HG02623 (cell line): ENCODE results near the gene EFCAB7.
A peak's percentile ranks its signal among the peaks of the same experiment; 100 is the strongest.

Experiments used
- ATAC-seq: cut with Tn5 transposase; IDR thresholded peaks from one replicate; pipeline ENCODE4 v1.9.1; 2021; ENCODE audit warnings: moderate library complexity; ENCODE audit not compliant: unreplicated experiment

EFCAB7 gene, protein sequence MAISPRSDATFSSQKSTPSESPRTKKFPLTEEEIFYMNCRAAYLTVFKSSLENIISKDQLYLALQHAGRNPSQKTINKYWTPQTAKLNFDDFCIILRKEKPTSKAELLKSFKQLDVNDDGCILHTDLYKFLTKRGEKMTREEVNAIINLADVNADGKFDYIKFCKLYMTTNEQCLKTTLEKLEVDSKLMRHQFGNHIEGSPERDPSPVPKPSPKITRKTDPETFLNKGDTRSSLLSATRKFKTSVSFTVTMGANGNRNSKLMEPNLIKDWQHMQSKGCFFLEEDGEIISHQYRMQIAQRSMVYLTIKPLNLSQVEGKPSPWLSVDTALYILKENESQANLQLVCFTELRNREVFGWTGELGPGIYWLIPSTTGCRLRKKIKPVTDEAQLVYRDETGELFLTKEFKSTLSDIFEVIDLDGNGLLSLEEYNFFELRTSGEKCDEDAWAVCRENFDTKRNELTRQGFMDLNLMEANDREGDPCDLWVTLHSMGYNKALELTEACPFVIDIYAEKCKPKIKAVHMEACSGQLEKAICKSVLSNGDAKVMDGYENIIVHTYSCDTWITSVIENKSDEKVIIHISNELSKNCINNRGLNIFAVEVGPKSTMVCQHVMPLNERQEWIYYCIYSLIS

DNA sequence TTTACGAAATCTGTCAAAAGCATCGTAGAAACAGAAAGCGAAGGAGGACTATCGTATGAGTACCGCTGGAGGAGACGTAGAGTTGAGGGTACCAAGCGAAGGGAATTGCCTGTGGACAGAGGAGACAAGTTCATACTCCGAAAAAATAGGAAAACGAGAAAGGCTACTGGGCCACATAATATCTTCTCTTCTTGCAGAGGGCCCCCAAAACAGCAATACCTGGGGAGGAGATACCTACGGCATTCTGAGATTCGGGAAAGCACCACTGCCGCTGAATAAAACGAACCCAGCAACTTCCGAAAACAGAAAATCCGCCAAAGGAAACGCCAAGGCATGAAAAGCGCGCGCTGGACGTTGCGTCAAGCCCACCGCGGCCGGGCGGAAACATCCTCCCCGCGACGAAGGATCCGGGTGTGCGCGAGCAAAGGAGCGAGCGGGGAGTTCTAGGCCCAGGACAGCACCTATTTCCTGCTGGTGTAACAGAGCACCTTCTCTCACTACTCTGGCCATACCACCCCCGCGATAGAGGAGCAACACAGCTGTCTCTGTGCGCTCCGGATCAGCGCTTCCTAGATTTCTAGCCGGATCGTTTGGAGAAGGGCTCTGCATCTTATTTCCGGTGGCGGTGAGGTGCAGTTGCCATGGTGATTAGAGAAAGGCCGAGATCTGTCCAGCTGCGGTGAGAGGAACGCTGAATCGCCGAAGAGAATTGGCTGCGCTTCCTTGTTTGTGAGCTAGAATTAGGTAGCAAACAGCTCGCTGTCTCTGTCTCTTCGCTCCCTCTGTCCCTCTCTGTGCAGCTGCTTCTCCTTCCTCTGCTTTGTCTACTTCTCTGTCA, at the start of gene EFCAB7, which contains the start of gene ITGB3BP:
EFCAB7 (plus strand) TSS at position 635 of the 838 bp plus-strand sequence. CDS start 2,048 bp downstream, outside the sequence.
ITGB3BP (minus strand) TSS at position 335 of the 838 bp plus-strand sequence; CDS start at position 243, 92 bp downstream.
- peak; percentile 89 for ATAC-seq

GRCh38 chr1:63475761-63476160, 47.6 kb upstream of the EFCAB7 start:
- no peak for ATAC-seq

- ATAC-seq: no peak
These were observed 43.3 kb upstream of the EFCAB7 start for GRCh38 chr1:63480057-63480456.

DNA sequence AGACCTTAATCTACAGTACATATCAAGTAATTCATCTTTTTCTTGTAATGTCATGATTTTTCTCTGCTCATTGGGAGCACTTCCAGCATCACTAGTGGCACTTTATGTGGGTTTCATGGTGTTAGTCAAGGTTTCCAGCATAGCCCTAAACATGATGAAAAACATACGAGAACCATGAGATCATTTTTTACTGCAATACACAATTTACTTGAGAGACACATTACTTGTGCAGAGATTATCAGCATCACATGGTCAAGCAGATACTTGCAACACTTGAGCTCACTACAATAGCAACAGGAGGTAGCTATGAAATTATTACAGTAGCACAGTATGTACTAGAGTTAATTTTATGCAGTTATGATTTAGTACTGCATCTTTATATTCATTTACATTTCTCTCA, 36.7 kb upstream of the EFCAB7 start:
- no peak for ATAC-seq

DNA sequence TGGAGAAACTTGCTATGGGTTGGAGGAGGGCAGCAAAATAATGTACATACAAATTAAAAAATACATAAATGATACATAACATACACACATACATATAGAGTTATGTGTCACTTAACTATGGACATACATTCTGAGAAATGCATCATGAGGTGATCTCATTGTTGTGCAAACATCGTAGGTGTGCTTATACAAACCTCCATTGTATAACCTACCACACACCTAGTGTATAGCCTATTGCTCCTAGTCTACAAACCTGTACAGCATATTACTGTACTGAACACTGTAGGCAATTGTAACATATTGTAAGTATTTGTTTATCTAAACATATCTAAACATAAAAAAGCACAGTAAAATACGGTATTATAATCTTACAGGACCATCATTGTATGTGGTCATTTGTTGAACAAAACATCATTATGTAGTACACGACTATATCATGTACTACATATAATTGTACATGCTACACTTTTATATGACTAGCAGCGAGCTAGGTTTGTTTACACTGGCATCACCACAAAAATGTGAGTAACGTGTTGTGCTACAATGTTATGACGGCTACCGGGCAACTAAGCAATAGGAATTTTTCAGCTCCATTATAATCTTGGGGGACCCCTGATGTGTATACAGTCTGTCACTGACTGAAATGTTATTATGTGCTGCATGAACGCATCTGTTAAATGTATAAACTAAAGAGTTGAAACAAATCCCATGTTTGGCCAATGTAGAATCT, 35.8 kb upstream of the EFCAB7 start:
- ATAC-seq: no peak

- ATAC-seq: no peak
These were observed 25.7 kb upstream of the EFCAB7 start for GRCh38 chr1:63497577-63497976.

GRCh38 chr1:63498106-63498505, 25.2 kb upstream of the EFCAB7 start:
- ATAC-seq: no peak

DNA sequence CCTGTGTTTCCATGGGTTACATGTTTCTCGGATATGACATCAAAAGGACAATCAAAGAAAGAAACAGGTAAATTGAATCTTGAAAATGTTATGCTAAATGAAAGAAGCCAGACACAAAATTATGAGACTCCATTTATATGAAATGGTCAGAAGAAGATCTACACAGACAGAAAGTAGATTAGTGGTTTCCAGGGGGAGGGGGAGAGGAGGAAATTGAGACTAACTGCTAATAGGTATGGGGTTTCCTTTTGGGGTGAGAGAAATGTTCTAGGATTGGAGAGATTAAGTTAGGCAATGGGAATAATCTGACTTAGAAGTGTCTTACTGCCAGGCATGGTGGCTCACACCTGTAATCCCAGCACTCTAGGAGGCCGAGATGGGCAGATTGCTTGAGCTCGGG, 22.1 kb upstream of the EFCAB7 start:
- ATAC-seq: no peak

GRCh38 chr1:63506782-63507181, 16.5 kb upstream of the EFCAB7 start:
- ATAC-seq: no peak

- no peak for ATAC-seq
These were observed 13.6 kb upstream of the EFCAB7 start for GRCh38 chr1:63509718-63510117.

DNA sequence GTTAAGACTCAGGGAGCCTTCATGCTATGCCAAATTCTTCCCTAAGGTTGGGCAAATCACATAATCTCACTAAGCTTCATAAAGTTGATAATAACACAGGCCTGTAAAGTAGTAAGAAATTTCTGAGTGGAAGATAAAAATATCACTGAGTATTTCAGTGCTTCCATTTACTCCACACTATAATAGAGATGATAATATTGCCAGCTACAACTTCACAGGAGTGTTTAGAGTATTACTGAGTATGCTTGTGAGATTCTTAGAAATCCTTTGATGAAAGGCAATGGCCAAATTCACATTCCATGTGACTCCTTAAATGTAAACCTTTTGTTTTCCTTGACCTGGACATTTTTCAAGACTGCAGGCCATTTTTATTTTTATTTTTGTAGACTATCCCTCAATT, 10.7 kb upstream of the EFCAB7 start:
- no peak for ATAC-seq

GRCh38 chr1:63516629-63517028, 6.7 kb upstream of the EFCAB7 start:
- ATAC-seq: no peak

DNA sequence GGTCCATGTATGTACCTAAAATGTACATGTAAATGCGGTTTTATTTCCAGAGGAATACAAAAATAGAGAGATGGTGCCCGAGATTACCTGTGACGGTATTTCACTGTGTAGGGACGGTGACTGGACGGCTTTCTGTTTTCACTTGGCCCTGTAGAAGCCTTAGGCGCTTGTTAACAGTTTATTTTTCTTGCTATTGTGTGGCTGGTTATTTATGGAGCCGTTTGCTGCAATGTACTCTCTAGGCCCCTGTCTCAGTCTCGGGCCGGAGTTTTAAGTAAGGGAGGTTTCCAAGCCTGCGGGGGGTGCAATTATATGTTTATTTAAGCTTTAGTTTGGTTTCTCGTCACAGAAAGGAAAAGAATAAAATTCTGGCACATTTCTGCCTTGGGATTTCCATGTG, 413 bp downstream of the EFCAB7 start:
- peak; percentile 14 for ATAC-seq

- no peak for ATAC-seq
These were observed 876 bp downstream of the EFCAB7 start for GRCh38 chr1:63524201-63524600.

DNA sequence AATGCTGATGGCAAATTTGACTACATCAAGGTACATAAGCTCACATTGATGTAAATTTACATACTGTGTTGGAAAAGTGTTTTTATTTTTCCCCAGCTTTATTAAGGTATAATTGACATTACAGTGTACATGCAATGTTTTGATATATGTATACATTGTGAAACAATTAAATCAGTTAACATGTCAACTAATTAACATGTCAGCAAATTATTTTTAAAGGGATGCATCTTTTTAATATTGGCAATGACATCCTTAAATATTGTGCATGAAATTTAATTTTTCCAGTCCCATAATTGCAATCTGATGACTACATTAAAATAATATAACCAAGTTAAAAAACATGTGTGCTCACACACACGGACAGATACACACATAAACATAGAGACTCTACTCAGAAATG, 9.4 kb downstream of the EFCAB7 start:
- ATAC-seq: no peak

DNA sequence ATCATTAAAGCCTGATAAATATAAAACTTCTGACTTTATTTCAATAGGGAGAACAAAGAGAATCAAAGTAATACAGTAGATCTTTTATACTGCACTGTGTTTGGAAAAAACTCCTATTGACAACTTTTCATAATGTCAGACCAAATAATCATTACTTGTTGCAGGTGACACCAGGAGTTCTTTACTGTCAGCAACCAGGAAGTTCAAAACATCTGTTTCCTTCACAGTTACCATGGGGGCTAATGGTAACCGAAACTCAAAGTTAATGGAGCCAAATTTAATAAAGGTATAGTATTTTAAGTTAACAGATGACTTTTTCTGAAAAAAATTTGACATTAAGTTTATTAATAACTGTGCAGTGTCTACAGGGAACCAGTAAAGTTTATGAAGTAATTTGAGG, 10.6 kb downstream of the EFCAB7 start:
- ATAC-seq: no peak

DNA sequence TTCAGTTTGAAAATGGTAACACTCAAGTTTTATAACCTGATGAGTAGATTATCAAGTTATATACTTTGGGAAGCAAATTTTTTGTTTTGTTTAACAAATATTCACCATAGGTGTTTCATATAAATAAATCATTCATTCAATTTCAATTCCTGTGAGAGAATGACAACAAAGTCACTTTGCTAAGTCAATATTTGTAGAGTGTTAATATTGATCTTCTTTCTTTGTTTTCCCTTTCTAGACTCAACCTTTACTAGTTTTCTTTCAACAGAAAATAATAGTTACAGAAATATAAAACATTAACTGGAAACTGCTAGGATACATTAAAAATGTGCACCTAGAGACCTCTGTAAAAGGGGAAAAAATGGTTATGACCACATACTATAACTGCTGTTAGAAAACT, 11.1 kb downstream of the EFCAB7 start:
- no peak for ATAC-seq

DNA sequence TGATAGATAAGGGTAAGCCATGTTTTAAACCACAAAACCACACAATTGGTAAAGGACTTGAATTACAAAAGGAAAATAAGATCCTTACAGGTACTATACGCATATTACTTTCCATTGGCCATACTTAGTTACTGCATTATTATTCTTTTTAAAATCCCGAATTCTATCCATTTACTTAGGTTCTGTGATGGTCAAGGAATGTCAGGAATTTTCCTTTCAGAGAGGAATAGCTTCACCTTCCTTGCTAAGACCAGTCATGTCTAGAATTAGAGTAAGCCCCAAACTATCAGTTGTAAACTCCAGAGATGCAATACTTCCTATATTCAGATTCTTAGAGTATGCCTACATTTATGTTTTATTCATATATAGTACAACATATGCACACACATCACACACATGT, 13.7 kb downstream of the EFCAB7 start:
- no peak for ATAC-seq

- no peak for ATAC-seq
These were observed 14.6 kb downstream of the EFCAB7 start for GRCh38 chr1:63537940-63538339.

GRCh38 chr1:63545780-63546179, 22.5 kb downstream of the EFCAB7 start:
- no peak for ATAC-seq
